Activated T-cell treated with anti-CD3 and anti-CD28 coated beads for 1 hour (primary cell): ENCODE measurements around the gene SUMO3.

Experiments used
- DNase-seq: peaks from one replicate; pipeline ENCODE4 v3.0.0-alpha.2; 2020; ENCODE audit warnings: low read depth

Gene SUMO3

DNA sequence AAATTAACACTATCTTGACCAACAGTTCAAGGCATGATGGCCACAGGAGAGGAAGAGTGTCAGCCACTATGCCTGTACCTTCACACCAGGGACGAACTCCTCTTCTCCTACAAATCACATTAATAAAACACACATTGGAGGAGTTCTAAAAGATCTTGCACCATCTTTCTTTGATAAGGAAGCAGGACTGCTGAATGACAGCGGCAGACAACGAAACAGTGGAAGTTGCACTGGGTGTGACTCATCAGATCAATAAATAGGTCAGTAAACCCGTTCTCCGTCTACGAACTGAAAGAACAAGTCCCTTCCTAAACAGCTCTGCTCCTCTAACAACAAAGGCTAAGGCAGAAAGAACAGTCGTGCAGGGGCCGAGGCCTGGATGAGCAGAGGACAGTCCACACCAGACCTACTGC, 39.4 kb downstream of the SUMO3 start:
- no peak for DNase-seq

- DNase-seq, result no peak
These were observed 39.8 kb downstream of the SUMO3 start for GRCh38 chr21:44778094-44778493.

- DNase-seq, result no peak
These were observed 42.9 kb downstream of the SUMO3 start for GRCh38 chr21:44774972-44775371.

DNA sequence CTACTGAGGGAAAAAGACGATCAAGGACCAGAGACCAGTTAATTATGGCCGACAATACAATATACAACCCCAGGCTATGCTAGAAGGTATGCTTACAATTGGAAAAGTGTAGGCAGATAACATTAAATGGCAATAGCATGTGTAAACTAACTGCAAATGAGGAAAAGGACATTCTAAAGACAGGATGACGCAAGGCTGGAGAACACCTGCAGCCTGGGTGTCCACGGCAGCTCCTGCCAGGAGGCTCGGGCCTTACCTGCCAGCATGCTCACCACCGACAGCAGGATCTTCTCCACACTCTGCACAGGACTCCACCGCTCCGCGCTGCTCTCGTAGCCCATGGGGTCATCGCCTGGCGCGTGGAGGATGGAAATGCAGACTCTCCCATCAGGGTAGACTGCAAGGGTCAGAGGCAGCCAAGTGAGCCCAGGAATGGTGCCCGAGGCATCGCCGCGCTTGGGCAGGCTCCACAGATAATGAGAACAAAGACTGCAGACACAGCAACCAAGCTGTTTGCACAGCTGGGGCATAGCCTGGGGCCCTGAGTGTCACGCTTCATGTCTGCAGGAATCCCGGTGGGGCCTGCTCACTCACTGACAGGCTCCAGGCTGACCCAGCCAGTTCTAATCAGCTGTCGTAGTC, 44.5 kb downstream of the SUMO3 start:
- no peak for DNase-seq

DNA sequence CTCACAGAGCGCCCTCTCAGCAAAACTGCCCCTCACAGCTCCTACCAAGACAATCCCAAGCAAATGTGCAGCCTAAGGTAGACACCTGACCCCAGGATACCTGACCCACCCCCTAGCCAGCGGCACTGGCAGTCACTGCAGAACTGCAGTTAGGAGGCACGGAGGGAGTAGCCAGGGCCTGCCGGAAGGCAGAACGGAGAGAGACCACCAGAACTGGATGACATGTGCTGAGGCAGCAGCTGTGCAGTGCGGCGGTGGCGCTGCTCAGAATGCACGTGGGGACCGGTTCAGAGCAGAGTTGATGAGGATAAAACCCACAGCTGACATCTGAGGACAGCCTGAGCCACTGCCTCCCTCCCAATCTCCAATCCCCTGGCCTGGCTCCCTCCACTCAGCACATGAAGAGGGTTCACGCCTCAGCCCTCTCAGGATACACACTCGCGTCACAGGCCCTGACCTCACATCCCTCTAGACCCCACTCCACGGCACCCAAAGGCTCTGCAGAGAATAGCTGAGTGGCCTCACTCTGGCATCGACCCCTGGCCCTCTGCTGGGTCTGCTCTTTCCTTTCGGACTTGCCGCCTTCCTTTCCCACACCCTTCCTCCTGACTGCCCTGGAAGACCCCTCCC, 45.9 kb downstream of the SUMO3 start:
- DNase-seq, result no peak

DNA sequence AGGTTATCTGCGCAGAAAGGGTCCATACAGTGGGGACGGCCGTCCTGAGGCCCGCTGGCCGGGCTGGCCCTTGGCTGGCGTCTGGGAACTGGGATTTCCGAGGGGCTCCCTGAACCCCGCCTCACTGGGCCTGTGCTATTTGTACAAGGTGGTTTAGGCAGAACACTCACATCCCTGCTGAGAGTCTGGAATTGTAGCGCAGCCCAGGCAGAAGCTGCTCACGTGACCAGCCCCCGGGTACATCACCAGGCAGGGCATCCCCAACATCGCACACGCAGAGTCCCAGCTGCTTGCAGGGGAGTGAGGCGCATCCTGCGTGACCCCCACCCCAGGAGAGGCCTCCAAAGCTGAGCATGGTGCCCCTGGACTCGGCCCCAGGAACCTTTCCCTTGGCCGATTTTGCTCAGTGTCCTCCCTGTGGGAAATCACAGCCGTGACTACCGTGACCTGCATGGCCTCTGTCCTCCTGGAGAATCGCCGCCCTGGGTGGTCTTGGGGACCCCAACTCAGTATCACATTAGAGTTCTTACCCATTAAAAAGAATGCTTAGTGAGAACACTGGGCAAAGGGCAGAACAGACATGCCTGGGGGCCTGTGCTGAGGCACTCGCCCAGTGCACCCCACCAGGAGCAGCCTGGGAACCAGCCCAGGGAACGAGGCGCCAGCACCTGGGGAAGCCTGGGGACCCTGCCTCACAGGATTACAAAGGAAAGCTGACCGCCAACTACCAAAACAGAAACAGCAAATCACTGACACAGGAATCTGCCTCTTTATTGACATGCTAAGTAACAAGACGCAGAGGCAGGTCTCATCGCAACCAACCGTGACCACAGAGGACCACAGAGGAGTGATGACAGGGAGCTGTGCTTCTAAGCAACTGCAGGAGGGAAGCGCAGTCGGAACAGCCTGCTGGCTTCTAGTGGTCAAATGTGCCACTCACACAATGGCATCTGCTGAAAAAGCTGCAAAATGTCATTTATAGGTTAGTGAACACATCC, 49.7 kb downstream of the SUMO3 start:
- no peak for DNase-seq

GRCh38 chr21:44766818-44767354, 51.0 kb downstream of the SUMO3 start:
- no peak for DNase-seq

GRCh38 chr21:44766014-44766817, 51.6 kb downstream of the SUMO3 start:
- DNase-seq, result no peak

DNA sequence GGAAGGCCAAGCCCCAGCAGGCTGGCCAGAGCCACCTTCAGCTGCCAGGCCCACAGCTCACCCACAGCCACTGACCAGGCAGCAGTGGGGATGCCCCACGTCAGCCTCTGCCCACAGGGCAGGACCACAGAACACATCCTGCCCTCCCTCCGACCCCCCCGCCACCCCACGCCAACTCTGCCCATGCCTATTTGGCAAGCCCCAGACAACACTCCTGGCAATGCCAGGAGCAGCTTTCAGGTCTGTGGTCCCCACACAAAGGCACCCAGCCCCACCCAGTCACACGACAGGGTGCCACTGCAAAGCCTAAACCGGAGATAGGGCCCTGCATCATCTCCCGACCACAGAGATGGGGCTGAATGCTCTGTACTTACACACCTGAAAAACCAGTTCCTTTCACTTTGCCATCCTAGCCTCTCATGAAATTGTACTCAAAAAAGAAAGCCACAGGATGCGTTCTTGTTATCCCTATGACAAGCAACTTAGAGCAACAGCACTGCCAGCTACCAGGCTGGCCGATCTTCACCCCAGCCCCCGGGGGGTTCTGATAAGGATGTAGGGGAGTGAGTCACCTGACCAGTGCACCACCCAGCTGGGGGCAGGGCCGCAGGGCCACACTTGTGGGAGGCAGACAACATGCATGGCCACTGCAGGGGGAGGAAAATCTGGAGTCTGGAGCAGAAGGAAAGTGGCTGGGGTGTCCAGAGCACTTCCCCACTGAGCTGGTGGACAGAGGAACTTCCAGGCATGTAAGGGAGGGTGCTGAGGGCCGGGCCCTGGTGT, 52.4 kb downstream of the SUMO3 start:
- DNase-seq, result peak; percentile 18

GRCh38 chr21:44764319-44765230, 53.3 kb downstream of the SUMO3 start:
- no peak for DNase-seq

DNA sequence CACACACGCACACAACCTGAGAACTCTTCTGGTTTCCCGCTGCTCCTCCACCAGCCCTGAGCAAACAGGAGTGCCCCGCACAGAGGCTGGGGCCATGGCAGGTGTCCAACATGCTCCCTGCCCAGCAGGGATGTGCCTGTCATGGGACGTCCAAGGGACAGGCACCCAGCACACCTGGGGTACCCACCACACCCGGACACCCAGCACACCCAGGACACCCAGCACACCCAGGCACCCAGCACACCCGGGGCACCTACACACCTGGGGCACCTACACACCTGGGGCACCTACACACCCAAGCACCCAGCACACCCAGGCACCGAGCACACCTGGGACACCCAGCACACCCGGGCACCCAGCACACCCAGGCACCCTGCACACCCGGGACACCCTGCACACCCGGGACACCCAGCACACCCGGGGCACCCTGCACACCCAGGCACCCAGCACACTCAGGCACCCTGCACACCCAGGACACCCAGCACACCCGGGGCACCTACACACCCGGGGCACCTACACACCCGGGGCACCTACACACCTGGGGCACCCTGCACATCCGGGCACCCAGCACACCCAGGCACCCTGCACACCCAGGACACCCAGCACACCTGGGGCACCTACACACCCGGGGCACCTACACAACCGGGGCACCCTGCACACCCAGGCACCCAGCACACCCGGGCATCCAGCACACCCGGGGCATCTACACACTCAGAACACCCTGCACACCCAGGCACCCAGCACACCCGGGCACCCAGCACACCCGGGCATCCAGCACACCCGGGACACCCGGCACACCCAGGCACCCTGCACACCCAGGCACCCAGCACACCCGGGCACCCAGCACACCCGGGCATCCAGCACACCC, 54.2 kb downstream of the SUMO3 start:
- no peak for DNase-seq

- DNase-seq, result no peak
These were observed 54.8 kb downstream of the SUMO3 start for GRCh38 chr21:44763050-44763378.

DNA sequence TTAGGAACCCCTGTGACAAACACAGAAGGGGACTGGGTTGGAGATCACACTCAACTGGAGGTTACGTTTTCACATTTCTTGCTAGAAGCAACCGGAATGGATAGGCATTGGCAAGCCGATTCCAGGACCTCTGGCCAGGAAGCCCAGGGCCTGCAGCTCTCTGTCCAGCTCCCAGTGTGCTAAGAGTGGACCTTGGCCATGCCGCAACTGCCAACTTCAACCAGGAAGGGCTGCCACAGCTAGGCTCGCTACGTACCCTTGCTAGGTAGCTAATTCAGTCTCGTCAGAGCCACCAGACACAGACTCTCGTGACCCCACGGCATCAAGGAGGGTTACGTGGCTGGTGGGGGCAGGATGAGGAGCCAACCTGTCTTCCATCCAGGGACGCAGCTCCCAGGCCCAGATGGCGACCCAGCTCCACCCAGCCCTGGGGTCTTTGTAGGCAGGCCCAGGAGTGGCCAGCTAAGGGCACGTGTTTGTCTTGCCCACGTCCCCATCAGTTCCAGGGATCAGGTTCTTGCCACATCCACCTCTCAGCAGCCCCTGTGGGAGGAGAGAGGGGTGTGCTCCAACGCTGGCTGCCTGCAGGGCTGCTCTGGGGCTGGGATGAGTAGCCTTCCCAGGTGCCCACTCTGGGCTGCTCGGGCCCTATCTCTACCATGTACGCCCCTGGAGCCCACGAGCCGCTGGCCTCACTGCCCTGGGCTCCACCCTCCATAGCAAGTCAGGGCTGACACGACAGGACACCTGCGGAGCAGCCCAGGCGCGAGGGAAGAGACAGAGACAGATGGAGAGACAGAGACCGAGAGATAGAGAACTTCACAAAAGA, 55.4 kb downstream of the SUMO3 start:
- DNase-seq, result no peak

GRCh38 chr21:44761747-44762208, 56.1 kb downstream of the SUMO3 start:
- DNase-seq, result no peak

DNA sequence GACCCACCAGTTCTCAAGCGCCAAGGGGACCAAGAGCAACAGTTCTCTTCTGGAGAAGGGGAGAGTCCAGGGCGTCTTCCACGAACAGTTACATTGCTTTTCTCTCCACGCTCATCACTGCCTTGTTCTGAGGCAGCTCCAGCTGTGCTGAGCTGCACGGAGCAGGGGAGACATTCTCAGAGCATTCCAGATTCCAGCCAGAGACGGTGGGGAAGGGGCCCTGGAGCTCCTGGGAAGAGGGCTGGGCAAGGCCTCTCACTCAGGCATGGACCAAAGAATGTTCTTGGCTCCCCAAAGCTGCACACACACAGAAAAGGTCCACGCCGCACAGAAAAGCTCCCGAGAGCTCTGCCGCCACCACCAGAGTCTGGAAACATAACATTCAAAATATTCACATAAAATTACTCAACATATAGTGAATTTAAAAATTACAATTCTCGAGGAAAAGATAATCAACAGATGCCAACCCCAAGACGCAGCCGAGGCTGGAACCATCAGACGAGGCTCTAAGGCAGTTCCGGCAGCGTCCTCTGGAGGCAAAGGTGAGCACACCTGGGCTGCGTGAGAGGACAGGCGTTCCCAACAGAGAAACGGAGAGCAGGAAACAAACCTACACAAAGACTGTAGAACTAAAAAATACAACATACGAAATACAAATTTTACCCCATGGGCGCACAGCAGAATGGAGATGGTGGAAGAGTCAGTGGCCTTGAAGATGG, 56.7 kb downstream of the SUMO3 start:
- no peak for DNase-seq

GRCh38 chr21:44760376-44760775, 57.5 kb downstream of the SUMO3 start:
- no peak for DNase-seq

- no peak for DNase-seq
These were observed 58.1 kb downstream of the SUMO3 start for GRCh38 chr21:44759628-44760285.
